Measurements from ENCODE around the gene DCAF16. TPM values are rescaled to one million over a fixed set of nuclear protein-coding genes. Genes with fewer than 3 reads are reported as not detected.
A peak's percentile ranks its signal among the peaks of the same experiment; 100 is the strongest.
"Not testable (repeated sequence)": the region's sequence is repeated elsewhere in the genome, so short reads cannot be mapped to it uniquely, and the experiment has no call there.

The DCAF16 gene
- total RNA-seq = 10 to 100 TPM; 30.1 to 87.1 (median 44.5) TPM

DNA sequence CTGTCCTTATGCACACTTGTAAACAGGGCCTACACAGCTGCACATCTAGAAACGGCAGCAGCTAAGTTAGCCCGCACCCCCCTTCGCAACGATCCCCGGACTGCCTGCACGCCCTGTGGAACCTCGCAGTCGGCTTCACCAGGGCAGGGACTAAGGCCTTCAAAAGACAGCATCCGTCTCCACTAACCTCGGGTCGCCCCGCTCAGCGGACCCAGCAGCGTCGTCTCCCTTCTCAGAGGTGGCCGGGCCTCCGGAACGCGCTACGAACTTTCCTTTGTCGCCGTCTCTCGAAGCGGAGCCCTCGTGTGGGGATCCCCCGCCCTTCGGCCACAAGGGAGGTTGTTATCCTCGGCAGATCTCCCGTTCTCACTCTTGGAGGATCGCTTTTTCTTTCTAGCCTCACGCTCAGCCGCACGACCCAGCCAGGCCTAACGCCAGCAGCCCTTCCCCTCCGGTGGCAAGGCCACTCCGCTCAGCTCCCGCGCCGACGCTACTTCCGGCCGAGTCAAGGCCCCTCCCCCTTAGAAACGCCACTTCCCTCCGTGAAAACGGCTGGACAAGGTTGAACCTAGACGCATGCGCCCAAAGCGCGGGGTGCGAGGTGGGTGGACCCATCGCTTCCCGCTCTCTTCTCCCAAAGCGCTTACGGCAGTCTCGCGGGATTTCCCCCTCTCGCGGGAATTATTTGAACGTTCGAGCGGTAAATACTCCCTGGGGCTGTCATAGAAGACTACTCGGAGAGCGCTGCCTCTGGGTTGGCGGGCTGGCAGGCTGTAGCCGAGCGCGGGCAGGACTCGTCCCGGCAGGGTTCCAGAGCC lies at the start of gene DCAF16, which contains the start of gene NCAPG:
TSS of gene DCAF16 (minus strand) at position 498 of the 818 bp plus-strand sequence. CDS start 6,616 bp downstream, outside the sequence.
TSS of gene NCAPG (plus strand) at position 720 of the 818 bp plus-strand sequence. CDS start 99 bp downstream, outside the sequence.
- ATAC-seq (replicated peaks in 6 of 8) = peak; percentile 88 to 96 (median 93)
- Histone ChIP-seq H3K4me3 (peak within 1 kb of the TSS; percentile 58 to 95 (median 73)), H3K4me1 (replicated peaks in 1 of 2) (peaks cover 7 to 23% of the 10 kb centered on the region in 2 donors), H3K27ac (peak within 1 kb of the TSS; percentile 89 to 96)
- 0 to 1% (median 0%) methylated on average over 2 to 29 of the region's 69 CpGs; no CpG with 5 or more reads in 4 of the 10 experiments for WGBS, 10 experiments
- in situ Hi-C loops (cut with MboI; ENCODE audit: low pct_unique_long_range_greater_than_20kb in 2 of 9, low sequenced_read_pairs in 9 of 9, unreplicated experiment in 9 of 9) = loop anchor here in 5 of 9 experiments (25.0 kb wide), 4 partner anchors 202 to 777 kb away; partner anchors contain the start of gene LCORL (in 1 of the 5)

DNA sequence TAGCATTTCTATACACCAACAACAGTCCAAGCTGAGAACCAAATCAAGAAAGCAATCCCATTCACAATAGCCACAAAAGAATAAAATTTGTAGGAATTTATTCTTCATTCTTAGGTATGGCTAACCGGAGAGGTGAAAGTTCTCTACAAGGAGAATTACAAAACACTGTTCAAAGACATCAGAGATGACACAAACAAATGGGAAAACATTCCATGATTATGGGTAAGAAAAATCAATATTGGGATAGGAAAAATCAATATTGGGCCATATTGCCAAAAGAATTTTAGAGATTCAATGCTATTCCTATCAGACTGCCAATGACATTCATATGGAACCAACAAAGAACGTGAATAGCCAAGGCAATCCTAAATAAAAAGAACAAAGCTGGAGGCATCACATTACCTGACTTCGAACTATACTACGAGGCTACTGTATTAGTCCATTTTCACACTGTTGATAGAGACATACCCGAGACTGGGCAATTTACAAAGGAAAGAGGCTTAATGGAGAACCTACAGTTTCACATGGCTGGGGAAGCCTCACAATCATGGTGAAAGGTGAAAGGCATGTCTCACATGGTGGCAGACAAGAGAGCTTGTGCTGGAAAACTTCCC lies 49.3 kb upstream of the DCAF16 start:
- no peak for ATAC-seq (replicated peaks in 6 of 8)
- in situ Hi-C loops (cut with MboI; ENCODE audit: low pct_unique_long_range_greater_than_20kb in 2 of 9, low sequenced_read_pairs in 9 of 9, unreplicated experiment in 9 of 9) = no loop called here
- Histone ChIP-seq H3K4me3 (no peak overlapping the region), H3K27ac (no peak overlapping the region), H3K4me1 (replicated peaks in 1 of 2) (no peaks in the 10 kb centered on the region)
- WGBS, 10 experiments = 87 to 100% (median 99%) methylated on average over 2 to 5 of the region's 5 CpGs

DNA sequence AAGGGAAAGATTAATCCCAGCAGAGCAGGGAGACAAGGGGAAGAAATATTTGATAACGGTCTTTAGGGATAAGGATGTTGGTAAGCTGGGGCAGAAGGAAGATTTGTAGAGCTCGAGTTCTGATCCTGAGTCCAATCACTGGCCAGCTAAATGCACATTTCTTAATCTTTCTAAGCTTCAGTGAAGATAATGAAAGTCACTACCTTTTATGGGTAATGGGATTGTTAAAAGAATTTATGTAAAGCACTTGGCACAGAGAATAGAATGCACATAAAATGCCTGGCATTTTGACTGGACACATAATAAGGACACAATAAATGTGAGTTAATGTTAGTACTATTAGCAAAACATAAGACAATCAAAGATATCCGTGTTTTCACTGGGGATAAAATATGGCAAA lies 43.5 kb upstream of the DCAF16 start:
- in situ Hi-C loops (cut with MboI; ENCODE audit: low pct_unique_long_range_greater_than_20kb in 2 of 9, low sequenced_read_pairs in 9 of 9, unreplicated experiment in 9 of 9) = no loop called here
- no peak overlapping the region for H3K27ac ChIP-seq
- no peak overlapping the region for H3K4me3 ChIP-seq
- WGBS, 10 experiments = 33 to 100% (median 82%) methylated on average over 1 to 3 of the region's 3 CpGs; no CpG with 5 or more reads in 1 of the 10 experiments
- peaks cover 0 to 3% of the 10 kb centered on the region in 2 donors for H3K4me1 ChIP-seq (replicated peaks in 1 of 2)
- peak in 3 of 8 experiments; percentile 77 to 91 (median 85) for ATAC-seq (replicated peaks in 6 of 8)

DNA sequence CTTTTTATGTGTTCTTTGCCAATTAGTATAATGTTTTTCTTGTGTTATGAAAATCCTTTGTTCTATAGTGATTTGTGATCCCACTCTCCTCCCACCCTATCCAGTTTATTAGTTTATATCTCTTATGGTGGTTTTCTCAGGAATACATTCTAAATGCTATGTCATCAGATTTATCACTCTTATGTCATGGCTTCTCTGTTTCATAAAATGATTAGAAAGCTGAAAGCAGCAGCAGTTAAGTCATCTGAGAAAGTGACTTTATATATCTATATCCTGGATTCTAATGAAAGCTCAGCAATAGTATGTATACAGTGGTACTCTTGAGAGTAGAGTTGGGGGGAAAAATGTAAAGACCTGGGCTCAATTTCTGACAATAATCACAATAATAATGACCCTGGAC lies 41.4 kb upstream of the DCAF16 start:
- in situ Hi-C loops (cut with MboI; ENCODE audit: low pct_unique_long_range_greater_than_20kb in 2 of 9, low sequenced_read_pairs in 9 of 9, unreplicated experiment in 9 of 9) = no loop called here
- H3K4me1 ChIP-seq (replicated peaks in 1 of 2) = peaks cover 0 to 3% of the 10 kb centered on the region in 2 donors
- no peak overlapping the region for H3K4me3 ChIP-seq
- ATAC-seq (replicated peaks in 6 of 8) = peak in 3 of 8 experiments; percentile 40 to 79 (median 79)
- no peak overlapping the region for H3K27ac ChIP-seq

DNA sequence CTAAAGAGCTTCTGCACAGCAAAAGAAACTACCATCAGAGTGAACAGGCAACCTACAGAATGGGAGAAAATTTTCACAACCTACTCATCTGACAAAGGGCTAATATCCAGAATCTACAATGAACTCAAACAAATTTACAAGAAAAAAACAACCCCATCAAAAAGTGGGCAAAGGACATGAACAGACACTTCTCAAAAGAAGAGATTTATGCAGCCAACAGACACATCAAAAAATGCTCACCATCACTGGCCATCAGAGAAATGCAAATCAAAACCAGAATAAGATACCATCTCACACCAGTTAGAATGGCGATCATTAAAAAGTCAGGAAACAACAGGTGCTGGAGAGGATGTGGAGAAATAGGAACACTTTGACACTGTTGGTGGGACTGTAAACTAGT lies 39.7 kb upstream of the DCAF16 start:
- in situ Hi-C loops (cut with MboI; ENCODE audit: low pct_unique_long_range_greater_than_20kb in 2 of 9, low sequenced_read_pairs in 9 of 9, unreplicated experiment in 9 of 9); H3K4me1 ChIP-seq (replicated peaks in 1 of 2); ATAC-seq (replicated peaks in 6 of 8); H3K4me3 ChIP-seq; H3K27ac ChIP-seq: not testable (repeated sequence)
- WGBS, 10 experiments = no CpG with 5 or more reads among the region's 1 CpG

DNA sequence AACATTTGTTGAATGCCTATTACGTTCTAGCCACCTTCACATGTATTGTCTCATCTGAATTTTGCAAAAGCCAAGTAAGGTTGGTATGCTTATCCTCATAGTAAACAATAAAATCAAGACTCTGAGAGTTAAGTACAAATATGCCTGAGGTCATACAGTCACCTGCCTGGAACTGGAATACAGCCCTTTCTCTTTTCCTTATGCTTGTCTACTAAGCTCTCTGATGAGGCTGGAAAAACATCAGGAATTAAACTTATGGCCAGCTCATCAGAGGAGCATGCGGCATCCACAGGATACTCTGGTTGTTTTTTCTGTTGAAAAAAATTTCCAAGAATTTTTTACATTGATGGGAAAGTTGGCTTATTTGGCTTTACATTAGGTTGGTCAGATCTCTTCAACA lies 35.7 kb upstream of the DCAF16 start:
- 73 to 100% (median 100%) methylated on average over 1 to 2 of the region's 2 CpGs; no CpG with 5 or more reads in 1 of the 10 experiments for WGBS, 10 experiments
- no peak for ATAC-seq (replicated peaks in 6 of 8)
- Histone ChIP-seq H3K27ac (no peak overlapping the region), H3K4me3 (no peak overlapping the region), H3K4me1 (replicated peaks in 1 of 2) (no peaks in the 10 kb centered on the region)
- in situ Hi-C loops (cut with MboI; ENCODE audit: low pct_unique_long_range_greater_than_20kb in 2 of 9, low sequenced_read_pairs in 9 of 9, unreplicated experiment in 9 of 9) = no loop called here

DNA sequence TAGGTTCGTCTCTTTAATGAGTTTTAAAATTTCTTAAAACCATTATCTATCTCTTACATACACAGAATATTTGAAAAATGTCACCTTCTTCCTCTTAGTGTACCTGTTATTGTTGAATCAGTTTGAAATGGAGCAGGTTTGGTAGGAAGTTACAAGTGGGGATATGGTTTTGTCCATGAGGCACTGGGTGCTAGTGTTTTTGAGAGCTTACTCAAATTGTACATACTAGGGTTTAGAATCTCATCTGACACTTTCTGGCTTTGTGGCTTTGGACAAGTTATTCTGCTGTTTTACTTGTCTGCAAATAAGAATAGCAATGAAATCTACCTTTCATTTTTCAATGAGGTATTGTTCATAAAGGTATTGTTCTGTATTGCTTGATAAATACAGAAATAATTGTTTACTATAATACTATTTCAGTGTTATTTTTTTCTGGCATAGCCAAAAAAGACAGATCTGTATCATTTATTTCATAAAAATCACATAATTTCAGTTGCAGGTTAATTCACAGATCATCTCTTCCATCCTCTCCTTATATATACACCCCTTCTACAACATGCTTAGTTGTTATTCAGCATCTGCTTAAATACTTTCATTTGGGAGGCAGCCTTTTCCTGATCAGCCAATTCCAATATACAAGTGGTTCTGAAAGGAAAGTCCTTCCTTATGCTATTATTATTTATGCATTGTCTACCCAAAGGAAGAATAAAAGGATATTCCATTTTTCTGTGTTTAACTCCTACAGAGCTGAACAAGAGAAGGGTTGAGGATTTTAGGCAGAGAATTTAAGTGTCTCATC lies 13.5 kb upstream of the DCAF16 start:
- no peak overlapping the region for H3K4me3 ChIP-seq
- in situ Hi-C loops (cut with MboI; ENCODE audit: low pct_unique_long_range_greater_than_20kb in 2 of 9, low sequenced_read_pairs in 9 of 9, unreplicated experiment in 9 of 9) = loop anchor here in 5 of 9 experiments (25.0 kb wide), 4 partner anchors 188 to 763 kb away; partner anchors contain the start of gene LCORL (in 1 of the 5)
- ATAC-seq (replicated peaks in 6 of 8) = no peak
- H3K27ac ChIP-seq = no peak overlapping the region
- 71 to 100% (median 89%) methylated on average over 1 of the region's 1 CpG; no CpG with 5 or more reads in 2 of the 10 experiments for WGBS, 10 experiments
- H3K4me1 ChIP-seq (replicated peaks in 1 of 2) = peaks cover 0 to 2% of the 10 kb centered on the region in 2 donors

DNA sequence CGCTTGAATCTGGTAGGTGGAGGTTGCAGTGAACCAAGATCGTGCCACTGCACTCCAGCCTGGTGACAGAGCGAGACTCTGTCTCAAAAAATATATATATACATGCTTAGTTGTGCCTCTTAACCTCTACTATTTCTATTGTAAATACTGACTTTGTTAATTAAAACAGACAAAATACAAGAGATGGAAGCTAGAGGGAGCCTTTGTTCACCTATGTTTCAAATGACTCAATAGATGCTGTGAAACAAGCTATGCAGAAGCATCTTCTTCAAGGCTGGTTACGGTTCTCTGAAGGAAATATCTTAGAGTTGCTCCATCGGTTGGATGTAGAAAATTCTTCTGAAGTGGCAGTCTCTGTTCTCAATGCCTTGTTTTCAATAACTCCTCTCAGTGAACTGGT lies 6.5 kb upstream of the DCAF16 start:
- peak; percentile 69 to 82 (median 76) for ATAC-seq (replicated peaks in 6 of 8)
- in situ Hi-C loops (cut with MboI; ENCODE audit: low pct_unique_long_range_greater_than_20kb in 2 of 9, low sequenced_read_pairs in 9 of 9, unreplicated experiment in 9 of 9) = loop anchor here in 5 of 9 experiments (25.0 kb wide), 4 partner anchors 195 to 770 kb away; partner anchors contain the start of gene LCORL (in 1 of the 5)
- Histone ChIP-seq H3K27ac (no peak overlapping the region), H3K4me1 (replicated peaks in 1 of 2) (no peaks in the 10 kb centered on the region), H3K4me3 (no peak overlapping the region)
- 19 to 84% (median 65%) methylated on average over 1 to 5 of the region's 5 CpGs for WGBS, 10 experiments

DNA sequence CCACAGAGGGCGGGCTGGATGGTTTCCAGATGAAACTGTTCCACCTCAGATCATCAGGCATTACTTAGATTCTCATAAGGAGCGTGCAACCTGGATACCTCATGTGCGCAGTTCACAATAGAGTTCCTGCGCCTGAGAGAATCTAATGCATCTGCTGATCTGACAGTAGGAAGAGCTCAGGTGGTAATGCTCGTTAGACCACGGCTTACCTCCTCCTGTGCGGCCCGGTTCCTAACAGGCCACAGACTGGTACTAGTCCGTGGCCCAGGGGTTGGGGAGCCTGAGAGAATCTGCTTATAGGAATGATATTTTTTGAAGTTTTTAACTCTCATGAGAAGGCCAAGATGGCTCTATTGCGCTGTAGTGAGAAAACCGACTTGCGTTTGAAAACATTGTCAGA lies 5.6 kb upstream of the DCAF16 start:
- ATAC-seq (replicated peaks in 6 of 8) = no peak
- Histone ChIP-seq H3K4me3 (no peak overlapping the region), H3K4me1 (replicated peaks in 1 of 2) (peaks cover 0 to 4% of the 10 kb centered on the region in 2 donors), H3K27ac (no peak overlapping the region)
- WGBS, 10 experiments = 84 to 100% (median 98%) methylated on average over 2 to 8 of the region's 12 CpGs
- in situ Hi-C loops (cut with MboI; ENCODE audit: low pct_unique_long_range_greater_than_20kb in 2 of 9, low sequenced_read_pairs in 9 of 9, unreplicated experiment in 9 of 9) = loop anchor here in 5 of 9 experiments (25.0 kb wide), 4 partner anchors 196 to 771 kb away; partner anchors contain the start of gene LCORL (in 1 of the 5)

DNA sequence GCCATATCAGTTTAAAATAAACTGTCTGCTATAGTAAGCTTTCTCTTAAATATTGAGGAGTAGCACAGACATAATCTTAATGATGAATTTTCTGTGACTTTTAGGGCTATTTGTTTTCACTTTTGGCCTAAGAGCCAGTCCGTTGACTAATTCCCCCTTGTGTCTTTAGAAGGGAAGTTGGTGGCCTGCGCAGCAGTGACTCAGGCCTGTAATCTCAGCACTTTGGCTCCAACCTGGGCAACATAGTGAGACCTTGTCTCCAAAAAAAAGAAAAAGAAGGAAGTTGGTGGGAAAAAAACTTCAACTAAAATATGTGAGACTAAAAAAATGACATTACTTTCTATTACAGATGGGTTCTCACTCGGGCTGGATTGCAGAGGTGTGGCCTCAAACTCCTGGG lies 3.6 kb upstream of the DCAF16 start:
- WGBS, 10 experiments = 48 to 94% (median 88%) methylated on average over 1 to 3 of the region's 3 CpGs; no CpG with 5 or more reads in 5 of the 10 experiments
- Histone ChIP-seq H3K4me3 (no peak overlapping the region), H3K27ac (no peak overlapping the region), H3K4me1 (replicated peaks in 1 of 2) (peaks cover 0 to 4% of the 10 kb centered on the region in 2 donors)
- in situ Hi-C loops (cut with MboI; ENCODE audit: low pct_unique_long_range_greater_than_20kb in 2 of 9, low sequenced_read_pairs in 9 of 9, unreplicated experiment in 9 of 9) = loop anchor here in 5 of 9 experiments (25.0 kb wide), 4 partner anchors 198 to 773 kb away; partner anchors contain the start of gene LCORL (in 1 of the 5)
- no peak for ATAC-seq (replicated peaks in 6 of 8)

DNA sequence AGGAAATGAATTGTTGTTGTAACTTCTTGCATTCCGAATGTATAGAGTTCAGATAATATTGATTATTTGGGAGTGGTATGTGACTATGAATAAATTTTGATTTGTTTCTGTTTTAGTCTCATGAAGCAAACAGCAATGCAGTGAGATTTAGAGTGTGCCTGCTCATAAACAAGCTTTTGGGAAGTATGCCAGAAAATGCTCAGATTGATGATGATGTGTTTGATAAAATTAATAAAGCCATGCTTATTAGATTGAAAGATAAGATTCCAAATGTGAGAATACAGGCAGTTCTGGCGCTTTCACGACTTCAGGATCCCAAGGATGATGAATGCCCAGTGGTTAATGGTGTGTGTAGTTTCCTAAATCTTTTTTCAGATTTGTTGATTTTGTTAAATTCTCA lies 2.2 kb upstream of the DCAF16 start:
- no peak for ATAC-seq (replicated peaks in 6 of 8)
- in situ Hi-C loops (cut with MboI; ENCODE audit: low pct_unique_long_range_greater_than_20kb in 2 of 9, low sequenced_read_pairs in 9 of 9, unreplicated experiment in 9 of 9) = loop anchor here in 5 of 9 experiments (25.0 kb wide), 4 partner anchors 200 to 774 kb away; partner anchors contain the start of gene LCORL (in 1 of the 5)
- no peak overlapping the region for H3K4me3 ChIP-seq
- no peak overlapping the region for H3K27ac ChIP-seq
- H3K4me1 ChIP-seq (replicated peaks in 1 of 2) = peaks cover under 1 to 16% of the 10 kb centered on the region in 2 donors
- WGBS, 10 experiments = 0 to 100% (median 53%) methylated on average over 1 to 3 of the region's 3 CpGs; no CpG with 5 or more reads in 1 of the 10 experiments

DNA sequence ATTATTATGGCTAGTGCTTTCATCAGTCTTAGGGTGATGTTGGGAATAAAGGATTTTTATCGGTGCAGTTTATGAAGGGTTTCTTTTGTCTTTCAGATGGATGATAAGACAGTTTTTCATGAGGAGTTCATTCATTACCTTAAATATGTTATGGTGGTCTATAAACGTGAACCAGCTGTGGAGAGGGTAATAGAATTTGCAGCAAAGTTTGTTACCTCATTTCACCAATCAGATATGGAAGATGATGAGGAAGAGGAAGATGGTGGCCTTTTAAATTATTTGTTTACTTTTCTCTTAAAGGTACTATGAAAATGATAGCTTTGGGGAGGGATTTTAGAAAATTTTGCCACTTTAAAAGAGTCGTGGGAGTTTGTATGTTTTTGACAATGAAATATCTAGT lies 1.6 kb upstream of the DCAF16 start:
- in situ Hi-C loops (cut with MboI; ENCODE audit: low pct_unique_long_range_greater_than_20kb in 2 of 9, low sequenced_read_pairs in 9 of 9, unreplicated experiment in 9 of 9) = loop anchor here in 5 of 9 experiments (25.0 kb wide), 4 partner anchors 200 to 775 kb away; partner anchors contain the start of gene LCORL (in 1 of the 5)
- Histone ChIP-seq H3K27ac (no peak overlapping the region), H3K4me1 (replicated peaks in 1 of 2) (peaks cover 7 to 23% of the 10 kb centered on the region in 2 donors), H3K4me3 (peak overlapping the region in 3 of 5 donors; percentile 44 to 95 (median 72))
- no peak for ATAC-seq (replicated peaks in 6 of 8)
- WGBS, 10 experiments = 0 to 21% (median 0%) methylated on average over 1 to 3 of the region's 3 CpGs

All from motor neuron (in vitro differentiated cells).